Hepatocyte (in vitro differentiated cells): ENCODE measurements around the gene FAM53C.
A peak's percentile ranks its signal among the peaks of the same experiment; 100 is the strongest.

Experiments
- EZH2 ChIP-seq: fragments of 200-600 bp; sonication (generic); IDR thresholded peaks from 2 replicates; pipeline ENCODE4 v1.6.1; 2016; ENCODE audit warnings: antibody characterized with exemption, mild to moderate bottlenecking, borderline replicate concordance
- EZH2phosphoT487 ChIP-seq: fragments of 200-600 bp; sonication (generic); IDR thresholded peaks from one replicate; pipeline ENCODE4 v1.6.1; 2018; ENCODE audit warnings: antibody characterized with exemption, mild to moderate bottlenecking, low read depth, moderate library complexity; ENCODE audit not compliant: unreplicated experiment, severe bottlenecking
- TF ChIP-seq, protein P1 (sequence below): fragments of 200-600 bp; sonication (generic); IDR thresholded peaks from 2 replicates; pipeline ENCODE4 v1.5.1; 2016; ENCODE audit warnings: antibody characterized with exemption, mild to moderate bottlenecking; ENCODE audit not compliant: poor library complexity

DNA sequence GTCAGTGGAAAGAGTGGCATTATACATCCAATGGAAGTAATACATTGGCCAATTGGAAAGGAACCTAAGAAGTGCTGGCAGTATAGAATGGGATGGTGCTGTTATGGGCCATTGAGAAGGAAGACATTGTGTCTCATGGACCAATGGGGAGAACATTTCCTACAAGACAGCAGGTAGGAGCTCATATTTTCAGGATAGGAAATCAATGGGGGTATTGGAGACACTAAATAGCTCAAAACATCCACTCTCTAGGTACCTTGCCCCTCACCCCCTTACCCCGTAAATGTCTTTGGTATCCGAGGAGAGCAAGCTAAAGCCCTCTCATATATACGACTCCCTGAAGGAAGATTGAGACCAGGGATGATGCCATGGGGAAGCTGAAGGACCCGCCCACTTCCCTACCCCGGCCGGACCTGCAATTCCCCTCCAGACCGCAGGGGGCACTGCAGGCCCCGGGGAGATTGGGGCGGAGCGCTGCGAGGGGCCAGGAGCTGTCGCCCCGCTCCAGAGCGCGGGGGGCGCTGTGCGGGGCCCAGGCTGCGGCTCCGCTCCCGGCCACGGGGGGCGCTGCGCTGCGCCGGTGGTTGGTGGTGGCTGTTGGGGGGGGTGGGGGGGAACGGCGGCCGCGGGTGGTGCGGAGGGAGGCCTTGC is 14.1 kb downstream of the FAM53C start, which contains the start of gene KDM3B:
- TF ChIP-seq, protein P1, sequence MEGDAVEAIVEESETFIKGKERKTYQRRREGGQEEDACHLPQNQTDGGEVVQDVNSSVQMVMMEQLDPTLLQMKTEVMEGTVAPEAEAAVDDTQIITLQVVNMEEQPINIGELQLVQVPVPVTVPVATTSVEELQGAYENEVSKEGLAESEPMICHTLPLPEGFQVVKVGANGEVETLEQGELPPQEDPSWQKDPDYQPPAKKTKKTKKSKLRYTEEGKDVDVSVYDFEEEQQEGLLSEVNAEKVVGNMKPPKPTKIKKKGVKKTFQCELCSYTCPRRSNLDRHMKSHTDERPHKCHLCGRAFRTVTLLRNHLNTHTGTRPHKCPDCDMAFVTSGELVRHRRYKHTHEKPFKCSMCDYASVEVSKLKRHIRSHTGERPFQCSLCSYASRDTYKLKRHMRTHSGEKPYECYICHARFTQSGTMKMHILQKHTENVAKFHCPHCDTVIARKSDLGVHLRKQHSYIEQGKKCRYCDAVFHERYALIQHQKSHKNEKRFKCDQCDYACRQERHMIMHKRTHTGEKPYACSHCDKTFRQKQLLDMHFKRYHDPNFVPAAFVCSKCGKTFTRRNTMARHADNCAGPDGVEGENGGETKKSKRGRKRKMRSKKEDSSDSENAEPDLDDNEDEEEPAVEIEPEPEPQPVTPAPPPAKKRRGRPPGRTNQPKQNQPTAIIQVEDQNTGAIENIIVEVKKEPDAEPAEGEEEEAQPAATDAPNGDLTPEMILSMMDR: peak; percentile 99
- TF ChIP-seq EZH2: no peak
- no peak for TF ChIP-seq EZH2phosphoT487
